Mesenchymal stem cell (in vitro differentiated cells and primary cell): ENCODE data around the gene ITGAL. TPM values are rescaled to one million over a fixed set of nuclear protein-coding genes. Genes with fewer than 3 reads are reported as not detected.
A peak's percentile ranks its signal among the peaks of the same experiment; 100 is the strongest.

Experiments
- DNase-seq: peaks from one replicate; pipeline ENCODE4 v3.0.0-alpha.2; 2013
- H2AFZ ChIP-seq: one replicate; pipeline ENCODE4 v1.6.1; 2013; ENCODE audit warnings: low read depth, mild to moderate bottlenecking, control low read depth, inconsistent platforms, low read length, moderate library complexity
- H2AK5ac ChIP-seq: 2 replicates; pipeline ENCODE4 v1.6.1; 2013; ENCODE audit warnings: low read length, moderate library complexity, mild to moderate bottlenecking, inconsistent platforms; ENCODE audit not compliant: severe bottlenecking
- H2BK120ac ChIP-seq: one replicate; pipeline ENCODE4 v1.6.1; 2013; ENCODE audit warnings: low read depth, mild to moderate bottlenecking, inconsistent platforms, low read length, moderate library complexity
- H2BK12ac ChIP-seq, 2 experiments: one replicate each; pipeline ENCODE4 v1.6.1; 2013; ENCODE audit warnings: inconsistent platforms in 2 of 2, low read length in 2 of 2, mild to moderate bottlenecking in 2 of 2, moderate library complexity in 2 of 2, control low read depth in 1 of 2
- H2BK15ac ChIP-seq: one replicate; pipeline ENCODE4 v1.6.1; 2013; ENCODE audit warnings: mild to moderate bottlenecking, low read depth, inconsistent platforms; ENCODE audit not compliant: poor library complexity, severe bottlenecking
- H2BK5ac ChIP-seq: 2 replicates; pipeline ENCODE4 v1.6.1; 2013; ENCODE audit warnings: low read depth, mild to moderate bottlenecking, low read length, control low read depth, inconsistent platforms; ENCODE audit not compliant: poor library complexity, severe bottlenecking
- H3K14ac ChIP-seq, 2 experiments: one replicate each; pipeline ENCODE4 v1.6.1; 2013; ENCODE audit warnings: inconsistent platforms in 2 of 2, low read length in 2 of 2, control low read depth in 1 of 2, mild to moderate bottlenecking in 1 of 2, moderate library complexity in 1 of 2
- H3K18ac ChIP-seq, 2 experiments: one replicate each; pipeline ENCODE4 v1.6.1; 2013; ENCODE audit warnings: inconsistent platforms in 2 of 2, low read length in 2 of 2, control low read depth in 1 of 2, low read depth in 1 of 2, mild to moderate bottlenecking in 1 of 2
- H3K23ac ChIP-seq, 2 experiments: one replicate each; pipeline ENCODE4 v1.6.1; 2013; ENCODE audit warnings: inconsistent platforms in 2 of 2, low read length in 2 of 2, mild to moderate bottlenecking in 2 of 2, moderate library complexity in 2 of 2, control low read depth in 1 of 2
- H3K27ac ChIP-seq: 2 replicates; pipeline ENCODE4 v1.5.1; 2013; ENCODE audit warnings: mild to moderate bottlenecking, moderate library complexity, low read length, control low read depth, inconsistent platforms; ENCODE audit not compliant: poor library complexity, severe bottlenecking
- H3K27me3 ChIP-seq, 2 experiments: 2 replicates each; pipeline versions ENCODE4 v1.6.1 to v1.7.0; 2013; ENCODE audit warnings: low read length in 2 of 2, mild to moderate bottlenecking in 2 of 2, moderate library complexity in 2 of 2, control low read depth in 1 of 2, inconsistent platforms in 1 of 2; ENCODE audit not compliant: control insufficient read depth in 1 of 2, insufficient read depth in 1 of 2
- H3K36me3 ChIP-seq, 2 experiments: 2 replicates each; pipeline versions ENCODE4 v1.6.1 to v1.7.0; 2013; ENCODE audit warnings: low read length in 2 of 2, control low read depth in 1 of 2, inconsistent platforms in 1 of 2, low read depth in 1 of 2, mild to moderate bottlenecking in 1 of 2; ENCODE audit not compliant: insufficient read depth in 2 of 2, control insufficient read depth in 1 of 2
- H3K4ac ChIP-seq, 2 experiments: one replicate each; pipeline ENCODE4 v1.6.1; 2013; ENCODE audit warnings: inconsistent platforms in 2 of 2, low read length in 2 of 2, mild to moderate bottlenecking in 2 of 2, moderate library complexity in 2 of 2, control low read depth in 1 of 2, low read depth in 1 of 2
- H3K4me1 ChIP-seq: 2 replicates; pipeline ENCODE4 v1.6.1; 2013; ENCODE audit warnings: low read depth, low read length, control low read depth; ENCODE audit not compliant: control insufficient read depth, insufficient read depth
- H3K4me2 ChIP-seq: 2 replicates; pipeline ENCODE4 v1.6.1; 2013; ENCODE audit warnings: low read length, mild to moderate bottlenecking, inconsistent platforms; ENCODE audit not compliant: poor library complexity, severe bottlenecking
- H3K4me3 ChIP-seq, 2 experiments: 2 replicates each; pipeline versions ENCODE4 v1.5.1 to v1.7.0; 2013; ENCODE audit warnings: low read length in 2 of 2, mild to moderate bottlenecking in 2 of 2, control low read depth in 1 of 2, low read depth in 1 of 2; ENCODE audit not compliant: insufficient read depth in 1 of 2
- H3K79me1 ChIP-seq: replicated peaks from 2 replicates; pipeline ENCODE4 v1.6.1; 2013; ENCODE audit warnings: mild to moderate bottlenecking, control low read depth, low read length, inconsistent platforms; ENCODE audit not compliant: poor library complexity, severe bottlenecking
- H3K9ac ChIP-seq: 2 replicates; pipeline ENCODE4 v1.7.0; 2013; ENCODE audit warnings: mild to moderate bottlenecking, low read length, moderate library complexity
- H3K9me3 ChIP-seq: 2 replicates; pipeline ENCODE4 v1.7.0; 2013; ENCODE audit warnings: mild to moderate bottlenecking, low read length; ENCODE audit not compliant: control insufficient read depth
- H4K8ac ChIP-seq: one replicate; pipeline ENCODE4 v1.6.1; 2013; ENCODE audit warnings: inconsistent platforms, mild to moderate bottlenecking, low read length, moderate library complexity
- H4K91ac ChIP-seq: one replicate; pipeline ENCODE4 v1.6.1; 2013; ENCODE audit warnings: mild to moderate bottlenecking, low read length, inconsistent platforms
- WGBS: methylation state at CpG from one replicate; pipeline ENCODE4 v1.1.7; 2013; ENCODE audit warnings: mixed read lengths; 5-methylcytosine and 5-hydroxymethylcytosine counted together
- polyA plus RNA-seq, 2 experiments: library from polyadenylated mRNA; stranded (reverse); fragments of 200-250 nt; gene quantifications; one replicate each; pipeline ENCODE4 v1.2.3, GENCODE V29; 2013

The ITGAL gene
- polyA plus RNA-seq (2013, experiment 1 of 2): not detected
- 0.07 TPM for polyA plus RNA-seq (2013, experiment 2 of 2)

DNA sequence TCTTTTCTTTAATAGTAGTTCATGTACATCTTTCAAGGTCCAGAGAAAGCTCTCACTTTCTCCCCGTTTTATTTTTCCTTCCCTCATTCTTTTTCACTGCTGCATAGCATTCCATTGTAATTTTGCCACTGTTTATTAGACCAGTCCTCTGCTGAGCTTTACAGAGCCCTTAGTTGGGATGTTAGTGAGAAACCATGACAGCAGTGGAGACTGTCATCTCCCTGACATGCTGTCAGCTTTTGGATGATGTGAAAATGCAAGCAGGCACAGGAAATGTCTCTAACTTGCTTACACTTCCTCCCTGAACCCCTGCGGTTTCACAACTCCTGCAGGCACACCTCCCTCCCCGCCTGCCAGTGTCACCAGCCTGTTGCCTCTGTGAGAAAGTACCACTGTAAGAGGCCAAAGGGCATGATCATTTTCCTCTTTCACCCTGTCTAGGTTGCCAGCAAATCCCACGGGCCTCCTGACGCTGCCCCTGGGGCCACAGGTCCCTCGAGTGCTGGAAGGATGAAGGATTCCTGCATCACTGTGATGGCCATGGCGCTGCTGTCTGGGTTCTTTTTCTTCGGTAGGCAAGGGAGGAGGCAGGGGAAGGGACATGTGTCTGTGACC lies at the start of gene ITGAL:
Gene ITGAL, plus strand, starts transcription at position 415 of the 615 bp plus-strand sequence. Its CDS starts 96 bp downstream, at position 511.
- peak within 1 kb of the TSS in 1 of 2 experiments; percentile 7 for H2BK12ac ChIP-seq
- no peak within 1 kb of the TSS for H3K27ac ChIP-seq
- peaks cover 0 to 46% of the 10 kb centered on the region in 2 experiments for H3K27me3 ChIP-seq
- no peaks in the 10 kb centered on the region for H3K79me1 ChIP-seq
- H2AFZ ChIP-seq: no peak within 1 kb of the TSS
- no peak for DNase-seq
- H3K23ac ChIP-seq: peak within 1 kb of the TSS in 1 of 2 experiments; percentile 31
- H4K91ac ChIP-seq: no peak within 1 kb of the TSS
- peak within 1 kb of the TSS; percentile 24 for H4K8ac ChIP-seq
- H3K4me1 ChIP-seq: no peaks in the 10 kb centered on the region
- no peaks in the 10 kb centered on the region for H3K36me3 ChIP-seq
- no peak within 1 kb of the TSS for H2AK5ac ChIP-seq
- no peaks in the 10 kb centered on the region for H3K9me3 ChIP-seq
- H3K4ac ChIP-seq: peak within 1 kb of the TSS in 1 of 2 experiments; percentile 9
- WGBS: 76% methylated on average over 8 of the region's 8 CpGs
- no peak within 1 kb of the TSS for H3K4me3 ChIP-seq
- no peak within 1 kb of the TSS for H3K9ac ChIP-seq
- H2BK5ac ChIP-seq: no peak within 1 kb of the TSS
- no peak within 1 kb of the TSS for H2BK15ac ChIP-seq
- H3K4me2 ChIP-seq: no peak within 1 kb of the TSS
- no peak within 1 kb of the TSS for H3K18ac ChIP-seq
- no peak within 1 kb of the TSS for H2BK120ac ChIP-seq
- H3K14ac ChIP-seq: peak within 1 kb of the TSS in 1 of 2 experiments; percentile 41

DNA sequence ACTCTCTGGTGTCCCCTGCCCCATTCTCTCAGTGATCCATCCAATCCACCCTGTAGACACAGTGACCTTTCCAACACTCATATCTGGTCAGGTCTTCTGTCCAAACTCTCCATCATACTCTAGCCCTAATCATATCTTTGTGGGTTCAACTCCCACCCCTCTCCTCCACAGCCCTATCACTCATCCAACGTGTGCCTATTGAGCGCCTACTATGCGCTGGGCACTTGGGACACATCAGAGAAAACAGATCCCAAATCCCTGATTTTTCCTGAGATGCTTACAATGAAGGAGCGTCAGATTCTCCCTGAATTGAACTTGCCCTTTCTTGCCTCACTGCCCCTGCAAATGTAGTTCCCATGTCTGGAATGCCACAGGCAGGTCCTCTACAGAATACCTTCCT lies 44.5 kb upstream of the ITGAL start:
- Histone ChIP-seq H2BK5ac (no peak overlapping the region), H2AFZ (no peak overlapping the region), H3K4me1 (peaks cover 10% of the 10 kb centered on the region), H3K4ac (no peak overlapping the region), H3K4me3 (no peak overlapping the region), H4K91ac (no peak overlapping the region), H3K14ac (no peak overlapping the region), H3K27me3 (no peaks in the 10 kb centered on the region), H2BK15ac (no peak overlapping the region), H3K9ac (no peak overlapping the region), H2BK12ac (no peak overlapping the region), H3K18ac (no peak overlapping the region), H2AK5ac (no peak overlapping the region), H3K36me3 (peaks cover 29 to 34% of the 10 kb centered on the region in 2 experiments), H2BK120ac (no peak overlapping the region), H3K23ac (no peak overlapping the region), H3K79me1 (peaks cover 30% of the 10 kb centered on the region), H4K8ac (no peak overlapping the region), H3K9me3 (no peaks in the 10 kb centered on the region), H3K4me2 (no peak overlapping the region), H3K27ac (no peak overlapping the region)
- DNase-seq: no peak
- over 99% methylated on average over 4 of the region's 4 CpGs for WGBS

DNA sequence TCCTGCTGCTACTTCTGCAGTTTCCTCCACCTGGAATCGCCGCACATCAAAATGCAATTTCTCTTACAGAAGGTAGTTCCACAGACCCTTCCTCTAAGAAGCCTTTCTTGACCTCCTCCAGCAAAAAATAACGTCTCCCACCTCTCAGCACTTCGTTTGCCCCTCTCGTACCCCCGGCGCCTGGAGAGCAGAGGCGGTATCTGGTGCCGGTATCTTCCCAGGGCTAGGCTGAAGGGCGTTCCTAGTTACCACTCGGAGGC lies 43.2 kb upstream of the ITGAL start:
- no peak overlapping the region for H2BK5ac ChIP-seq
- peak overlapping the region; percentile 89 to 98 for H3K4me3 ChIP-seq
- no peak overlapping the region for H2BK12ac ChIP-seq
- peak overlapping the region; percentile 98 for H4K8ac ChIP-seq
- H3K23ac ChIP-seq: no peak overlapping the region
- peak overlapping the region in 1 of 2 experiments; percentile 77 for H3K18ac ChIP-seq
- H3K9me3 ChIP-seq: no peaks in the 10 kb centered on the region
- H2BK15ac ChIP-seq: no peak overlapping the region
- H3K36me3 ChIP-seq: peaks cover 20 to 22% of the 10 kb centered on the region in 2 experiments
- peaks cover 0 to 6% of the 10 kb centered on the region in 2 experiments for H3K27me3 ChIP-seq
- peak overlapping the region; percentile 54 for H2AK5ac ChIP-seq
- H3K27ac ChIP-seq: no peak overlapping the region
- no peak overlapping the region for H2BK120ac ChIP-seq
- no peak for DNase-seq
- WGBS: 25% methylated on average over 11 of the region's 11 CpGs
- peaks cover 10% of the 10 kb centered on the region for H3K4me1 ChIP-seq
- H3K14ac ChIP-seq: peak overlapping the region in 1 of 2 experiments; percentile 61
- H3K79me1 ChIP-seq: peaks cover 23% of the 10 kb centered on the region
- peak overlapping the region in 1 of 2 experiments; percentile 60 for H3K4ac ChIP-seq
- H4K91ac ChIP-seq: no peak overlapping the region
- H3K9ac ChIP-seq: peak overlapping the region; percentile 86
- H2AFZ ChIP-seq: peak overlapping the region; percentile 87
- peak overlapping the region; percentile 96 for H3K4me2 ChIP-seq

DNA sequence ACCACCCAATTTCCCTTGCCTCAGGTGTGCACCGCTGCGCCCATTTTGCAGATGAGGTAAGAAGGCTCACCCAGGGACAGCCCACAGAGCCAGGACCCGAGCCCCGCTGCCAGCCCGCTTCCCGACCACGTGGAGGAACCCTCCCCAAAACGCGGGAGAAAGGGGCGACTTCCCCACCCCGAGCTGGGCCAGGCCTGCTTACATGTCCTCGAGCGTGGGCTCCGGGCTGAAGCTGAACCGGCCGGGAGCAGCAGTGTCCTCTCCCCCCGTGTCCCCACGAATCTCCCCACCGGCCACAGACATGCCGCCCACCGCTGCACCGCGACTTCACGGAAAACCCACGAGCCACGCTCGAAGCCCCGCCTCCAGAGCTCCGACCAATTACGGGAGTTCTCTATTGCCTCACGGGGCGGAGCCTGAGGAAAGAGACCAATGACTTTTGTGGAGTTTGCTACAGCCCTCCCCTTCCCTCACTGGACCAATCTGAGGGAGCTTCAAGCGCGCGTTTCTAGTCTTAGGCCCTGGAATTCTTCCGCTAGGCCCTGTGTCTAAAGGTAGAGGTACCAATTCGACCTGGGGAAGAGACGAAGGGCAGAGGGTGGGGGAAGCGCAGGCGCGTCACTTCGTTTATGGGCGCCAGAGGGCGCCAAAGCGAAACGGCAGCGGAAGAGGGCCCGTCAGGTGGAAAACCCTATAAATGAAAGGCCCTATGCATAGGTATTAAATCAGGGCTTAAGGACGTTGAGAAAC lies 42.7 kb upstream of the ITGAL start, which contains the start of gene DCTPP1:
Gene DCTPP1, minus strand, starts transcription at position 353 of the 750 bp plus-strand sequence. Its CDS starts 50 bp downstream, at position 303.
- H3K18ac ChIP-seq: peak within 1 kb of the TSS; percentile 19 to 77
- no peak within 1 kb of the TSS for H2BK120ac ChIP-seq
- H2AK5ac ChIP-seq: peak within 1 kb of the TSS; percentile 54
- peak within 1 kb of the TSS; percentile 87 for H2AFZ ChIP-seq
- H4K8ac ChIP-seq: peak within 1 kb of the TSS; percentile 98
- peaks cover 18% of the 10 kb centered on the region for H3K79me1 ChIP-seq
- peaks cover 0 to 9% of the 10 kb centered on the region in 2 experiments for H3K27me3 ChIP-seq
- H3K4me3 ChIP-seq: peak within 1 kb of the TSS; percentile 89 to 98
- peak within 1 kb of the TSS; percentile 96 for H3K4me2 ChIP-seq
- peaks cover 10% of the 10 kb centered on the region for H3K4me1 ChIP-seq
- H3K9ac ChIP-seq: peak within 1 kb of the TSS; percentile 86
- 3% methylated on average over 47 of the region's 49 CpGs for WGBS
- peak; percentile 99 for DNase-seq
- H2BK12ac ChIP-seq: no peak within 1 kb of the TSS
- H2BK5ac ChIP-seq: no peak within 1 kb of the TSS
- H3K14ac ChIP-seq: peak within 1 kb of the TSS in 1 of 2 experiments; percentile 61
- no peak within 1 kb of the TSS for H3K27ac ChIP-seq
- H3K36me3 ChIP-seq: peaks cover 16 to 17% of the 10 kb centered on the region in 2 experiments
- H3K4ac ChIP-seq: peak within 1 kb of the TSS in 1 of 2 experiments; percentile 60
- peak within 1 kb of the TSS; percentile 74 for H2BK15ac ChIP-seq
- H3K9me3 ChIP-seq: no peaks in the 10 kb centered on the region
- peak within 1 kb of the TSS in 1 of 2 experiments; percentile 49 for H3K23ac ChIP-seq
- peak within 1 kb of the TSS; percentile 12 for H4K91ac ChIP-seq
